Lower leg skin (tissue), 4 donors: Measurements from ENCODE around the gene TSEN2. TPM values are rescaled to one million over a fixed set of nuclear protein-coding genes. Genes with fewer than 3 reads are reported as not detected.

Experiments
- DNase-seq, 2 donors: peaks; one replicate each; pipeline ENCODE4 v3.0.0-alpha.2; 2019; ENCODE audit warnings: low spot score in 2 of 2
- H3K4me3 ChIP-seq: fragments of 200-600 bp; sonication (generic); 2 replicates; pipeline ENCODE4 v1.5.1; 2017; ENCODE audit warnings: mild to moderate bottlenecking, low read depth; ENCODE audit not compliant: poor library complexity, severe bottlenecking
- CTCF ChIP-seq, 3 donors: fragments of 450-650 bp; IDR thresholded peaks; one replicate each; pipeline ENCODE4 v1.5.1; 2016; ENCODE audit warnings: antibody characterized with exemption in 3 of 3, mild to moderate bottlenecking in 3 of 3, moderate library complexity in 2 of 3
- POLR2A ChIP-seq, 2 donors: fragments of 450-650 bp; IDR thresholded peaks; one replicate each; pipeline ENCODE4 v1.6.1; 2016 to 2017; ENCODE audit warnings: antibody characterized with exemption in 2 of 2, mild to moderate bottlenecking in 1 of 2, moderate library complexity in 1 of 2
- WGBS, 2 donors: methylation state at CpG; one replicate each; pipeline ENCODE4 v1.1.5; 2018; 5-methylcytosine and 5-hydroxymethylcytosine counted together
- intact Hi-C: fragments of 100-400 bp; cut with DNase I; formaldehyde crosslinking; loops from one replicate; pipeline ENCODE4 v1.15.0; 2023; ENCODE audit warnings: low total_unique reads
- total RNA-seq, 4 donors: library from RNA; depleted of rRNA; stranded (reverse); fragments of >200 nt; gene quantifications; one replicate each; pipeline ENCODE4 v1.1.0, GENCODE V29; 2016

TSEN2 gene
- total RNA-seq, 4 donors from 2014 or later, result 7.8 to 17.8 (median 12.7) TPM

GRCh38 chr3:12470680-12471079 lies 13.6 kb upstream of the TSEN2 start:
- 98 to 100% methylated on average over 3 of the region's 3 CpGs for WGBS, 2 donors
- no peak overlapping the region for H3K4me3 ChIP-seq
- no peak for DNase-seq
- TF ChIP-seq CTCF (IDR thresholded peaks at IDR 0.05), result no peak
- intact Hi-C loops, result no loop called here

GRCh38 chr3:12471241-12471640 lies 13.0 kb upstream of the TSEN2 start:
- DNase-seq, result no peak
- intact Hi-C loops, result no loop called here
- WGBS, 2 donors, result 45 to 52% methylated on average over 11 of the region's 11 CpGs
- TF ChIP-seq CTCF (IDR thresholded peaks at IDR 0.05) (no peak), POLR2A (IDR thresholded peaks at IDR 0.05) (no peak)
- H3K4me3 ChIP-seq, result no peak overlapping the region

- no peak overlapping the region for H3K4me3 ChIP-seq
These were observed 12.2 kb upstream of the TSEN2 start for GRCh38 chr3:12472000-12472610.

GRCh38 chr3:12472796-12473195 lies 11.5 kb upstream of the TSEN2 start:
- no peak overlapping the region for H3K4me3 ChIP-seq
- WGBS, 2 donors, result 81 to 84% methylated on average over 5 of the region's 5 CpGs
- intact Hi-C loops, result no loop called here
- TF ChIP-seq POLR2A (IDR thresholded peaks at IDR 0.05) (no peak), CTCF (IDR thresholded peaks at IDR 0.05) (no peak)
- no peak for DNase-seq

More at GRCh38 chr3:12472000-12472610, 12.2 kb upstream of the TSEN2 start:
- TF ChIP-seq POLR2A (IDR thresholded peaks at IDR 0.05), result no peak
- TF ChIP-seq CTCF (IDR thresholded peaks at IDR 0.05), result no peak
- no peak for DNase-seq
- 87 to 89% methylated on average over 10 to 11 of the region's 11 CpGs for WGBS, 2 donors
- intact Hi-C loops, result no loop called here

GRCh38 chr3:12473511-12473910 lies 10.8 kb upstream of the TSEN2 start:
- no peak for TF ChIP-seq POLR2A (IDR thresholded peaks at IDR 0.05)
- TF ChIP-seq CTCF (IDR thresholded peaks at IDR 0.05), result no peak
- no peak for DNase-seq

More at GRCh38 chr3:12473511-12473910, 10.8 kb upstream of the TSEN2 start:
- no peak overlapping the region for H3K4me3 ChIP-seq
- intact Hi-C loops, result no loop called here
- 69 to 71% methylated on average over 9 of the region's 9 CpGs for WGBS, 2 donors
